Activated T-helper 1 cell treated with Interleukin-2 at 50 U/mL for 16 hours (primary cell): ENCODE results near the gene LRP6.
"Not testable (repeated sequence)": the region's sequence is repeated elsewhere in the genome, so short reads cannot be mapped to it uniquely, and the experiment has no call there.

Experiments
- DNase-seq: peaks from one replicate; pipeline ENCODE4 v3.0.0-alpha.2; 2020; ENCODE audit warnings: low read depth

The LRP6 gene

GRCh38 chr12:12180575-12180974 lies 86.3 kb downstream of the LRP6 start:
- no peak for DNase-seq

- DNase-seq, result no peak
These were observed 86.7 kb downstream of the LRP6 start for GRCh38 chr12:12180136-12180535.

DNA sequence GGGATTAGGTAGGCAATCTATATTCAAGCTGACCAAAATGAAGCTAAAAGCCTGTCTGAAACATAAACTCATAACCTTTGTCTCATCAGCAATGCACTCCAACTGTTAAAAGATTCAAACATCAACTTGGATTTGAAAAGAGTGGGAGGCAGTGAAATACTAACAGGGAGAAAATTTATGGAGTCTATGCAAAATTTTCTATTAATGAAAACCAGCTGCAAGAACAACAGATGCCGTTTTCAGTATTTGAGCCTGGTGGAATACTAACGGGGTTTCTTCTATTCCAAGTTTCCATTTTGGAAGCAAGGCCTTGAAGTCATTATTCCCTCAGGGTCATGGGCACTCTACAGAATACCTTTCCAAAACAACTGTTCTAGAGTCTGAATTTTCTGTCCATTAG lies 88.3 kb downstream of the LRP6 start:
- DNase-seq, result no peak

GRCh38 chr12:12176402-12176801 lies 90.4 kb downstream of the LRP6 start:
- no peak for DNase-seq

DNA sequence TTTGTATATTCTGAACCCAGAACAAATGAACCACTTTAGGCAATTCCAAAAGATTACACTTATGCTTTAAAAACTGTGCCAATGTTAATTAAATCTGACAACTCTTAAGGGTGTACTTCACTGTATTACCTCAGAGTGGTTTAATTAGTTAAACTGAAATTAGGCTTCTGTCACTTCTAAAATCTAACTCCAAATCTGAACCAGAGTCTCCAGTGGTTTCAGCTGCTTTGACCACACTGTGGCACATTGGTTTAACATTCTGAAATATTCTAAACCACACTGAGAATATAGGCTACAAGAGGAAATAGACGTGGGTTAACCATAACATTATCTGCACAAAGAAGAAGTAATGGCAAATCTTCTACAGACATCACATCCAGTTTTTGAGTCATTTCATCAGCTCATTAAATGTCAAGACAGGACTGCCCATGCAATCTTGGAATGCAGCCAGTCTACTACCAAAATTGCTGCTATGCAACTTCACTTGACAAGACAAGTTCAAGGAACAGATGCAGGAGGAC lies 94.8 kb downstream of the LRP6 start:
- DNase-seq, result no peak

GRCh38 chr12:12167847-12168246 lies 99.0 kb downstream of the LRP6 start:
- DNase-seq, result no peak

DNA sequence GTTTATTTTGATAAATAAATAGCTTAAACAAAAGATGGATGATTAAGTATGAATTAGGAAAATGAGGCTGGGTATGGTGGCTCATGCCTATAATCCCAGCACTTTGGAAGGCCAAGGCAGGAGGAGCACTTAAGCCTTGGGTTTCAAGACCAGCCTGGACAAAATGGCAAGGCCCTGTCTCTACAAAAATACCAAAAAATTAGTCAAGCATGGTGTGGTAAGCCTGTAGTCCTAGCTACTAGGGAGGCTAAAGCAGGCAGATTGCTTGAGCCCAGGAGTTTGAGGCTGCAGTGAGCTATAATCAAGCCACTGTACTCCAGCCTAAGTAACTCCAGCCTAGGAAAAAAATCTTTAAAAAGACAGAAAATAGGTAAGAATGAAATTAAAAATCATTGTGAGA lies 100.1 kb downstream of the LRP6 start:
- DNase-seq, result no peak

- no peak for DNase-seq
These were observed 106.9 kb downstream of the LRP6 start for GRCh38 chr12:12159988-12160387.

DNA sequence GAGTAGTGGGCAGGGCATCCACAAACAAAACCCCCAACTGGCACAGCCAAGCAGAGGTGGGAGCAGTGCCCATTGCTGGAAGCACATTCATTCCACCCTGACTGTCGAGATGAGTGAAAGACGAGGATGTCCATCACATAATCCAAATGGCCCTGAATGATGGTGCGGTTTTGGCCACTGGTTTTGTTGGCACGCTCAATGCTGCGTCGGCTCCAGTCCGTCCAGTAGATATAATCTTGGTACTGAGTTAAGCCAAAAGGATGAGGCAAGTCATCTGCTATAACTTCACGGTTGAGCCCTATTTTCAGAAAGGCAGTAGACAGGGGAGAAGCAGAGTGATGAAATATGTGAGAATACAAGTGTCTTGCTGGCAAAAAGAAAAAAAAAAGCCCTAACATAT lies 108.0 kb downstream of the LRP6 start:
- no peak for DNase-seq

DNA sequence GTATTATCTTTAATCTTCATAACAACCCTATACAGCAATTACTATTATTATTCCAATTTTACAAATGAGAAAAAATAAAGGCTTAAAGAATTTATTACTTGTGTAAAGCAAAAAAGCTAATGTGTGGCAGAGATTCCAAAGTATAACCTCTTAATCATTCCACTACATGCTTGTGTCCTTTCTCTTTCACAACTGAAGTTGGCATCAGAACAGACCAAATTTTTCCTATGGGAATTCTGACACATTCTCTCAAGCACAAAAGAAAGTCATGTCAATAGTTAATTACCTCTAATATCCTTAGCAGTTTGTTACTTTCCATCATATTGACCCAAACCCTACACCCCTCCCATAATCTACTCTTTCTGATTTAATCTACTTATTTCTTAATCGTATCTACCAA lies 109.4 kb downstream of the LRP6 start:
- DNase-seq, result no peak

DNA sequence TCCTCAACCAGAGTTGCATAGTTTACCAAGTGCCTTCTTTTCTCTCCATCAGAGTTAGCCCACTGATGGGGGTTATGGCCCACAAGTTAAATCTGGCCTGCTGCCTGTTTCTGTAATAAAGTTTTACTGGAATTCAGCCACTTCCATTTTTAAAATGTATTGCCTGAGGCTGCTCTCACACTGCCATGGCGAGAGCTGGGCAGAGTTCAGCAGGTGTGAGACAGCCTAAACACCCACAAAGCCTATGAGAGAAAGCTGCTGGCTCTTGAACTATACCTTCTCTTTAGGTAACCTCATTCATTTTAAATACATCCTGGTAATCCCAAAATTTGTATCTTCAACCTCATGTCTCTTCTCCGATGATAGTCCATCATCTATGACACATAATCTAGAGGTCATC lies 110.0 kb downstream of the LRP6 start:
- no peak for DNase-seq

DNA sequence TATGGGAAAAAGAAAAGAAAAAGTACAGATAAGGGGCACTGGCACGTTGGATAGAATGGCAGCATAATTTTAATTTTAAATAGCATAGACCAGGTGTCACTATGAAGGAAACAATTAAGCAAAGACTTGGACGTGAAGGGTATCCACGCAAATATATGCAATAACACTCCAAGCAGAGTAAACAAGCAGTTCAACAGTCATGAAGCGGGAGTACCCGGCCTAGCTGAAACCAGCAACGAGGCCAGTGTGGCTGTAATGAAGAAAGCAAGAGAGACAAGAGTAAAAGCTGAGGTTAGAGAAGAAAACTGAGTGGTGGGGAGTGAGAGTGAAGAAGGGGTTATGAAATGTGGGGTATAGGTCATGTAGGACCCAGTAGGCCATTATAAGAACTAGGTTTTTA lies 110.7 kb downstream of the LRP6 start:
- no peak for DNase-seq

DNA sequence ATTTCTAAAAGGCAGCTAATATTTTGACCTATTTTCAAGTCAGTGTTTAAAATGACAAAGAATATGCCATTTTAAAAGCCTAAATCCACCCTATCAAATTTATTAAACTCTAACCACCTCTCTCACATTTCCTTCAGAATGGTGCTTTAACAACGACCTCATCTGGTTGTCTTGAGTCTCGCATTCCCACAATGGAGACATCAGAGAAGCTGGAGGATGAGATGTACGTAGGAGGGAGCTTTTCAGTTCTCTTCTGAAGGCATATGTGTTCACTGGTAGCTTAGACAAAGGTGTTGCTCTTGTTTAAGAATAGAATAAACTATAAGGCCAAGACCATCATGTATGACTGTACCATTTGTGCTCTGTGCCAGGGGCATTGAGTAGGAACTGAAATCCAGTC lies 113.2 kb downstream of the LRP6 start:
- DNase-seq, result no peak

- DNase-seq, result no peak
These were observed 119.7 kb downstream of the LRP6 start for GRCh38 chr12:12147111-12147510.

DNA sequence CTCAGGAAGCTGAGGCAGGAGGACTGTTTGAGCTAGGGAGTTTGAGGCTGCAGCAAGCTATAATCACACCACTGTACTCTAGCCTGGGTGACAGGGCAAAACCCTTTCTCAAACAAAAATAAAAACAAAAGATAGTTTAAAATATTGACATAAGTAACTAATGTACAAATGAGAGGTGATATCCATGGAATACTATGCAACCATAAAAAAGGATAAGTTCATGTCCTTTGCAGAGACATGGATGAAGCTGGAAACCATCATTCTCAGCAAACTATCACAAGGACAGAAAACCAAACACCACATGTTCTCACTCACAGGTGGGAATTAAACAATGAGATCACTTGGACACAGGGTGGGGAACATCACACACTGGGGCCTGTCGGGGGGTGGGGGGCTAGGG lies 122.3 kb downstream of the LRP6 start:
- not testable (repeated sequence) for DNase-seq

GRCh38 chr12:12141000-12141399 lies 125.8 kb downstream of the LRP6 start:
- no peak for DNase-seq

- no peak for DNase-seq
These were observed 128.4 kb downstream of the LRP6 start for GRCh38 chr12:12138203-12139154.

GRCh38 chr12:12133785-12134184 lies 133.1 kb downstream of the LRP6 start:
- DNase-seq, result no peak

- no peak for DNase-seq
These were observed 133.6 kb downstream of the LRP6 start for GRCh38 chr12:12133259-12133658.

- no peak for DNase-seq
These were observed 138.2 kb downstream of the LRP6 start for GRCh38 chr12:12128670-12129069.

DNA sequence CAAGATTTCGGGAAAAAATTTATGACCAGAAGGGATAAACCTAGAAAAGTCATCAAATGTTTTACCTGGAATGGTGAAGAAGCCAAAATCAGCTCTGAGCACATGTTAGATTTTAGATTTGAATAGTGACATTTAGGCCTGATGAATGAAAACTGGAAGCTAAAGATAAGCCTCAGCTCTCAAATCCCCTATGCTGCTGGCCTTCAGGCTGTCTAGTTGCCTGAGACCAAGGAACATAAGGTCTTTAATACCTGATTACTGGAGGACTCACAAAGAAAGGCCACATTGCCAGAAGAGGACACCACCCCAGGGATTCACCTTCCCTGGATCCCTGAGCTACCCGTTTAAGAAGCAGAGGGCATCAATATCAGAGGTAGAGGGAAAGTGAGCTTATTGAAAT lies 139.5 kb downstream of the LRP6 start:
- DNase-seq, result no peak

DNA sequence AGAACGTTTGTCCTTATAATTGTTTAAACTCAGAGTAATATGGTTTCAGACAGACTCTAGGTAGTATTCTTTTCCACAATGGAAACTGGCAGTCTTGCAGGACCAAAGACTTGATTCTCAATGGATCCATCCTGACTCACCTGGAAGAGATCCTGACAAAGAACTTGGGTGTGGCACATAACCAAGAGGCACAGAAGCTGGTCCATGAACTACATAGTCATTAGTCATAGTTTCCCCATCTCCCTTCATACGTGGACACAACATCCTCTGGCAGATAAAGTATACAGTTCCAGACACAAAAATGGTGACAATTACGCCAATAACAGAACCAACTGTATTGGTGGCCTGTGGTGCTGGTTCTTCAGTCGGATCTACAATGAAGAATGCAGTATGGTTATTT lies 140.3 kb downstream of the LRP6 start:
- DNase-seq, result no peak

DNA sequence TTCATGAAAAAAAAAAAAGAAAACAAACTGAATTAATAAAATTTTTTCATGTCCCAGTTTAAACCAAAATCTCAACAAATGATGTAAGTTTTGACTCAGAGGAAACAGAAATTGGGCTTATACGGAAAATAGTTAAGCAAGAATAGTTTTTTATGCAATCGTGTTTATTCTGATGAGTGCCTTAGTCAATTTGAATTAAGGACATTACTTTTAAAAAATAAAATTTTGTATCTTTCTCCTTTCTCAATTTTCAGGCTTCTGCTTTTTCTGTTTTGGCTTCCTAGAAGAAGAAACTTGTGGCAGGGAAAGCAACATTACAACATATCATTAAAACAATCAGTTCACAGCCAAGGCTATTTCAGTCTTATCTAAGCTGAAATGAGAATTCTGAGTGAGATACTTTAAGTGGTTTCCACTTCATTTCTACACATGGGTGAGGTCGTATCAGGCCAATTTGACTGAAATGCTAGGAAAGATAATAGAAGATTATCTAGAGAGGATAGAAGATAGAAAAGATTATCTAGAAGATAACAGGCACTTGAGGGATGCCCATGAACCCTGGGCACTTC lies 143.7 kb downstream of the LRP6 start:
- DNase-seq, result no peak

GRCh38 chr12:12121061-12121460 lies 145.8 kb downstream of the LRP6 start:
- no peak for DNase-seq
